ENCODE measurements around the gene ZC2HC1C. TPM values are rescaled to one million over a fixed set of nuclear protein-coding genes. Genes with fewer than 3 reads are reported as not detected.

The ZC2HC1C gene
- total RNA-seq, 4 donors from 2014 or later: 4.4 to 8.0 (median 5.1) TPM

GRCh38 chr14:75030147-75030546, 39.3 kb upstream of the ZC2HC1C start:
- Histone ChIP-seq H3K27ac (no peak overlapping the region), H3K9me3 (no peaks in the 10 kb centered on the region), H3K4me3 (no peak overlapping the region), H3K27me3 (no peaks in the 10 kb centered on the region), H3K36me3 (peaks cover 0 to 91% of the 10 kb centered on the region in 2 donors), H3K4me1 (no peaks in the 10 kb centered on the region)
- WGBS, 2 donors (ENCODE audit: low coverage in 1 of 2): 0% methylated on average over 1 of the region's 1 CpG
- ATAC-seq: no peak
- no peak for TF ChIP-seq POLR2A (IDR thresholded peaks at IDR 0.05)
- TF ChIP-seq EP300 (IDR thresholded peaks at IDR 0.05): no peak
- TF ChIP-seq POLR2AphosphoS5 (IDR thresholded peaks at IDR 0.05): no peak
- TF ChIP-seq CTCF (IDR thresholded peaks at IDR 0.05): no peak

DNA sequence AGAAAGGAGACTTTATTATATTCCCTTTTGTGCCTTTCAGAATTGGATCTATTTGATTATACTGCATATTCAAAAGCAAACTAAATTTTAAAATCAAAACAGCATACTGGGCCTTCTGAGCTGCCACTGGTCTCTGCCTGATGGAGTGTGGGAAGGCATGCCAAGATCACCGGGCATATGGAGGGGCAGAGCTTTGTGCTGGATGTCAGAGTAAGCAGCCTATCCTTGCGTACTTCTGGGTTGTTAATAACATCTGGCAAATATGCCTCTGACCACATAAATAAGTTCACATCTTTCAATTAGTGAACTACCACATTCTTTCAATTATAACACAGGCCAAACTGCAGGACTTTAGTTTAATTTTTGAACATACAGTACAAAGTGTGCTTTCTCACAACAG, 36.5 kb upstream of the ZC2HC1C start:
- 88 to 100% methylated on average over 2 of the region's 2 CpGs for WGBS, 2 donors (ENCODE audit: low coverage in 1 of 2)
- H3K4me3 ChIP-seq: no peak overlapping the region
- H3K27ac ChIP-seq: no peak overlapping the region
- no peaks in the 10 kb centered on the region for H3K27me3 ChIP-seq
- ATAC-seq: no peak
- H3K9me3 ChIP-seq: no peaks in the 10 kb centered on the region
- peaks cover 0 to 97% of the 10 kb centered on the region in 2 donors for H3K36me3 ChIP-seq
- TF ChIP-seq POLR2A (IDR thresholded peaks at IDR 0.05) (no peak), POLR2AphosphoS5 (IDR thresholded peaks at IDR 0.05) (no peak), EP300 (IDR thresholded peaks at IDR 0.05) (no peak), CTCF (IDR thresholded peaks at IDR 0.05) (no peak)
- H3K4me1 ChIP-seq: no peaks in the 10 kb centered on the region

DNA sequence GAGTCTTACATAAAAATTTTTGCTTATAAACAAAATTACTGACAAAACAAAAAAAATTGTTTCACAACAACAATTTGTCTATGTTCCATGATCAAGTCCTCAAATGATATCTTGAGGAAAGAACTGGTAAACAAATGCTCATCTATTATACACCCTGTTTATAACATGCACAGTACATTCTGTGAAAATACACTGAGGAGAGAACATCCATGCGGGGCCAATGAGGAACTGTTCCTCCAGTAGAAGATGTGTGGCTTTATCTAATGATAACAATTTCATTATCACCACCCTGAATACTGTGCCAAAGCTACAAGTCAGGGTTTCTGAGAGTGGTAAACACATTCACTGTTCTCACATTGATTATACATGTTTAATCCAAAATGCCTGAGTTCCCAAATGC, 28.9 kb upstream of the ZC2HC1C start:
- Histone ChIP-seq H3K27me3 (no peaks in the 10 kb centered on the region), H3K4me3 (no peak overlapping the region), H3K4me1 (peaks cover 0 to 22% (median 3%) of the 10 kb centered on the region in 3 donors), H3K36me3 (peaks cover 0 to 58% of the 10 kb centered on the region in 2 donors), H3K9me3 (no peaks in the 10 kb centered on the region), H3K27ac (no peak overlapping the region)
- no peak for TF ChIP-seq EP300 (IDR thresholded peaks at IDR 0.05)
- TF ChIP-seq POLR2AphosphoS5 (IDR thresholded peaks at IDR 0.05): no peak
- TF ChIP-seq CTCF (IDR thresholded peaks at IDR 0.05): no peak
- no peak for TF ChIP-seq POLR2A (IDR thresholded peaks at IDR 0.05)
- WGBS, 2 donors (ENCODE audit: low coverage in 1 of 2): 58 to 100% methylated on average over 1 of the region's 1 CpG
- ATAC-seq: peak; percentile 59

GRCh38 chr14:75040959-75041358, 28.5 kb upstream of the ZC2HC1C start:
- Histone ChIP-seq H3K4me3 (no peak overlapping the region), H3K27me3 (no peaks in the 10 kb centered on the region), H3K36me3 (peaks cover 0 to 53% of the 10 kb centered on the region in 2 donors), H3K9me3 (no peaks in the 10 kb centered on the region), H3K4me1 (peaks cover 0 to 27% (median 3%) of the 10 kb centered on the region in 3 donors), H3K27ac (no peak overlapping the region)
- 69 to 100% methylated on average over 1 to 2 of the region's 2 CpGs for WGBS, 2 donors (ENCODE audit: low coverage in 1 of 2)
- TF ChIP-seq EP300 (IDR thresholded peaks at IDR 0.05): no peak
- TF ChIP-seq POLR2AphosphoS5 (IDR thresholded peaks at IDR 0.05): no peak
- no peak for TF ChIP-seq POLR2A (IDR thresholded peaks at IDR 0.05)
- TF ChIP-seq CTCF (IDR thresholded peaks at IDR 0.05): no peak
- ATAC-seq: no peak

DNA sequence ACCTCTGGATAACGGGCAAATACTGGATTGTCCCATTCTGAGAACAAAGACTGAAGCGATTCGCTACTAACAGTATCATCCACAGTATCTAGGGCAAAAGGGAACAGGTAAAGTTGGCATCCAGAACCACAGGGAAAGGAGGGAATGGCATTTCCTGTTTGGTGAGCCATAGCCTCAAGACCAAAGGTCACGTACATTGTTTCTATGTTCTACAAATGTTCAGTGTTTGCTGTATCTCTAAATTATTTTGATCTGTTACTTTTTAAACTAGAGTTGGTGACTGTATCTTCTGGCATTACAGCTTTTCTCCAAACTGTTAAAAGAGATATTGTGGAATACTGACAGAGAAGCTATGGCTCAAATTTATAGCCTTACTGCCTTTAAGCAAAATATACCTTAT, 27.8 kb upstream of the ZC2HC1C start:
- 79 to 92% methylated on average over 3 to 4 of the region's 4 CpGs for WGBS, 2 donors (ENCODE audit: low coverage in 1 of 2)
- Histone ChIP-seq H3K4me3 (no peak overlapping the region), H3K27ac (no peak overlapping the region), H3K4me1 (peaks cover 0 to 33% (median 3%) of the 10 kb centered on the region in 3 donors), H3K9me3 (no peaks in the 10 kb centered on the region), H3K27me3 (no peaks in the 10 kb centered on the region), H3K36me3 (peaks cover 0 to 47% of the 10 kb centered on the region in 2 donors)
- TF ChIP-seq CTCF (IDR thresholded peaks at IDR 0.05) (no peak), EP300 (IDR thresholded peaks at IDR 0.05) (no peak), POLR2A (IDR thresholded peaks at IDR 0.05) (no peak), POLR2AphosphoS5 (IDR thresholded peaks at IDR 0.05) (no peak)
- ATAC-seq: no peak
